Dendritic cell treated with granulocyte-macrophage colony-stimulating factor and Interleukin-4, amounts not matched to agents 40 ng/mL and 50 ng/mL, for 4 days (primary cell): ENCODE data around the gene SLC11A1.

Source experiments
- H3K27ac Mint-ChIP-seq: one replicate; pipeline ENCODE4 v1.8.0; 2022; ENCODE audit warnings: mild to moderate bottlenecking, mixed read lengths
- H3K27me3 Mint-ChIP-seq: one replicate; pipeline ENCODE4 v1.8.0; 2022; ENCODE audit warnings: mild to moderate bottlenecking, mixed read lengths
- H3K36me3 Mint-ChIP-seq: one replicate; pipeline ENCODE4 v1.8.0; 2022; ENCODE audit warnings: low read depth, mixed read lengths
- H3K4me1 Mint-ChIP-seq: one replicate; pipeline ENCODE4 v1.8.0; 2022; ENCODE audit warnings: low read depth, mixed read lengths
- H3K4me3 Mint-ChIP-seq: one replicate; pipeline ENCODE4 v1.8.0; 2022; ENCODE audit warnings: mild to moderate bottlenecking, moderate library complexity, mixed read lengths
- H3K9me3 Mint-ChIP-seq: one replicate; pipeline ENCODE4 v1.8.0; 2022; ENCODE audit warnings: mixed read lengths
- intact Hi-C: fragments of 100-400 bp; cut with micrococcal nuclease; formaldehyde crosslinking; loops from one replicate; pipeline ENCODE4 v1.15.0; 2022

The SLC11A1 gene

GRCh38 chr2:218435003-218435982, 53.2 kb downstream of the SLC11A1 start:
- H3K27me3 Mint-ChIP-seq, result peaks cover 4% of the 10 kb centered on the region
- H3K36me3 Mint-ChIP-seq, result no peaks in the 10 kb centered on the region
- peaks cover 17% of the 10 kb centered on the region for H3K4me1 Mint-ChIP-seq
- no peaks in the 10 kb centered on the region for H3K9me3 Mint-ChIP-seq
- intact Hi-C loops, result no loop called here
- no peak overlapping the region for H3K27ac Mint-ChIP-seq
- no peak overlapping the region for H3K4me3 Mint-ChIP-seq

- Mint-ChIP-seq H3K27ac (no peak overlapping the region), H3K27me3 (peaks cover 4% of the 10 kb centered on the region), H3K9me3 (no peaks in the 10 kb centered on the region)
Observed at GRCh38 chr2:218436992-218437391, 54.9 kb downstream of the SLC11A1 start.

GRCh38 chr2:218437969-218438368, 55.9 kb downstream of the SLC11A1 start:
- no peaks in the 10 kb centered on the region for H3K9me3 Mint-ChIP-seq
- peaks cover 17% of the 10 kb centered on the region for H3K4me1 Mint-ChIP-seq
- intact Hi-C loops, result no loop called here
- H3K27me3 Mint-ChIP-seq, result no peaks in the 10 kb centered on the region
- no peaks in the 10 kb centered on the region for H3K36me3 Mint-ChIP-seq
- no peak overlapping the region for H3K4me3 Mint-ChIP-seq
- peak overlapping the region; percentile 5 for H3K27ac Mint-ChIP-seq

More at GRCh38 chr2:218436992-218437391, 54.9 kb downstream of the SLC11A1 start:
- intact Hi-C loops, result no loop called here
- H3K36me3 Mint-ChIP-seq, result no peaks in the 10 kb centered on the region
- H3K4me1 Mint-ChIP-seq, result peaks cover 17% of the 10 kb centered on the region
- H3K4me3 Mint-ChIP-seq, result no peak overlapping the region

- no peaks in the 10 kb centered on the region for H3K27me3 Mint-ChIP-seq
- H3K4me3 Mint-ChIP-seq, result no peak overlapping the region
- H3K27ac Mint-ChIP-seq, result peak overlapping the region; percentile 5
- H3K36me3 Mint-ChIP-seq, result no peaks in the 10 kb centered on the region
- intact Hi-C loops, result no loop called here
- H3K4me1 Mint-ChIP-seq, result peaks cover 17% of the 10 kb centered on the region
- no peaks in the 10 kb centered on the region for H3K9me3 Mint-ChIP-seq
Observed at GRCh38 chr2:218438596-218438995, 56.5 kb downstream of the SLC11A1 start.

GRCh38 chr2:218444692-218445357, 62.8 kb downstream of the SLC11A1 start:
- Mint-ChIP-seq H3K27me3 (no peaks in the 10 kb centered on the region), H3K4me3 (no peak overlapping the region), H3K36me3 (peaks cover 41% of the 10 kb centered on the region), H3K4me1 (no peaks in the 10 kb centered on the region), H3K9me3 (no peaks in the 10 kb centered on the region), H3K27ac (no peak overlapping the region)
- intact Hi-C loops, result no loop called here

GRCh38 chr2:218445602-218446001, 63.5 kb downstream of the SLC11A1 start:
- Mint-ChIP-seq H3K36me3 (peaks cover 49% of the 10 kb centered on the region), H3K27me3 (no peaks in the 10 kb centered on the region), H3K9me3 (no peaks in the 10 kb centered on the region), H3K27ac (no peak overlapping the region), H3K4me3 (no peak overlapping the region), H3K4me1 (no peaks in the 10 kb centered on the region)
- intact Hi-C loops, result no loop called here
